MCF 10A (cell line): ENCODE data around the gene HTT. TPM values are rescaled to one million over a fixed set of nuclear protein-coding genes. Genes with fewer than 3 reads are reported as not detected.
A peak's percentile ranks its signal among the peaks of the same experiment; 100 is the strongest.

Source experiments
- Bru-seq: library from RNA; stranded (reverse); fragments of 400-500 nt; gene quantifications from one replicate; lab custom pipeline; 2021; lab: Mats Ljungman, UMichigan
- BruChase-seq, 2 experiments: library from RNA; stranded (reverse); fragments of 400-500 nt; gene quantifications; one replicate each; lab custom pipeline; 2021; lab: Mats Ljungman, UMichigan
- BruUV-seq: library from RNA; stranded (reverse); fragments of 400-500 nt; replicated peaks from 2 replicates; lab custom pipeline; 2021; lab: Mats Ljungman, UMichigan
- CTCF ChIA-PET: fragments of 300-600 bp; sonication (Branson Sonifier 250); formaldehyde crosslinking; extraction: SDS; loops from one replicate; lab custom pipeline; 2021; ENCODE audit warnings: antibody characterized with exemption, inconsistent platforms; lab: Yijun Ruan, JAX
- POLR2A ChIA-PET: fragments of 300-600, 350-650 bp; sonication (Branson Sonifier 250); formaldehyde crosslinking; extraction: SDS; loops from one replicate; lab custom pipeline; 2020; ENCODE audit warnings: antibody characterized with exemption, inconsistent platforms; lab: Yijun Ruan, JAX
- DNase-seq: peaks from one replicate; pipeline ENCODE4 v3.0.0-alpha.2; 2018; ENCODE audit not compliant: unreplicated experiment
- H3K27ac Mint-ChIP-seq: one replicate; pipeline ENCODE4 v1.8.0; 2022; ENCODE audit warnings: mild to moderate bottlenecking, low read depth, mixed read lengths; ENCODE audit not compliant: unreplicated experiment
- H3K27me3 Mint-ChIP-seq: one replicate; pipeline ENCODE4 v1.8.0; 2022; ENCODE audit warnings: mixed read lengths; ENCODE audit not compliant: insufficient read depth, unreplicated experiment
- H3K36me3 Mint-ChIP-seq: one replicate; pipeline ENCODE4 v1.8.0; 2022; ENCODE audit warnings: mild to moderate bottlenecking, moderate library complexity, mixed read lengths; ENCODE audit not compliant: insufficient read depth, unreplicated experiment
- H3K4me1 Mint-ChIP-seq: one replicate; pipeline ENCODE4 v1.8.0; 2022; ENCODE audit warnings: mixed read lengths; ENCODE audit not compliant: insufficient read depth, unreplicated experiment
- H3K4me3 Mint-ChIP-seq: one replicate; pipeline ENCODE4 v1.8.0; 2022; ENCODE audit warnings: mild to moderate bottlenecking, moderate library complexity, mixed read lengths; ENCODE audit not compliant: unreplicated experiment
- H3K9me3 Mint-ChIP-seq: one replicate; pipeline ENCODE4 v1.8.0; 2022; ENCODE audit warnings: mixed read lengths; ENCODE audit not compliant: unreplicated experiment
- CTCF ChIP-seq: fragments of 200-600 bp; IDR thresholded peaks from one replicate; pipeline ENCODE4 v1.8.0; 2022; ENCODE audit warnings: antibody characterized with exemption, mild to moderate bottlenecking; ENCODE audit not compliant: unreplicated experiment
- intact Hi-C: fragments of 100-400 bp; cut with micrococcal nuclease; formaldehyde crosslinking; loops from 2 replicates; pipeline ENCODE4 v1.14.1; 2022
- long read RNA-seq: library from polyadenylated mRNA; stranded (forward); transcript quantifications from one replicate; pipeline ENCODE4 v2.0.0, GENCODE V29; 2022
- total RNA-seq: library from RNA; stranded (reverse); gene quantifications from 2 replicates; pipeline ENCODE4 v1.2.3, GENCODE V29; 2022

HTT gene
- total RNA-seq (47.4 and 54.4 TPM in 2 replicates), Bru-seq, nascent RNA (percentile 71 among the genes with signal in this experiment), BruChase-seq, experiment 1, labeled RNA remaining after a 6-hour chase (percentile 74 among the genes with signal in this experiment), BruChase-seq, experiment 2, labeled RNA remaining after a 2-hour chase (percentile 72 among the genes with signal in this experiment)
- long read RNA-seq, partial matches to known transcripts, result 14 of 21 reads
- long read RNA-seq, other reads (novel, unspliced or antisense), result 7 of 21 reads

GRCh38 chr4:3074078-3074845 is at the start of gene HTT, which contains the start of gene HTT-AS:
Gene HTT, plus strand, starts transcription at chr4:3074681. Its CDS starts 145 bp downstream, at chr4:3074826.
Gene HTT-AS, minus strand, starts transcription at chr4:3074538.
- no peaks in the 10 kb centered on the region for H3K27me3 Mint-ChIP-seq
- H3K4me3 Mint-ChIP-seq, result peak within 1 kb of the TSS; percentile 86
- intact Hi-C loops, result no loop called here
- no peaks in the 10 kb centered on the region for H3K9me3 Mint-ChIP-seq
- H3K27ac Mint-ChIP-seq, result peak within 1 kb of the TSS; percentile 87
- BruUV-seq, result no TSS peak
- DNase-seq, result peak; percentile 91
- CTCF ChIA-PET, result interaction anchor here (0.6 to 1.8 kb wide), 2 partner anchors 48 to 349 kb away, joined by 4 to 5 read pairs; no protein-coding TSS in a partner anchor
- no peak for TF ChIP-seq CTCF
- peaks cover 12% of the 10 kb centered on the region for H3K4me1 Mint-ChIP-seq
- peaks cover 7% of the 10 kb centered on the region for H3K36me3 Mint-ChIP-seq
- POLR2A ChIA-PET, result interaction anchor here (0.6 to 2.9 kb wide), 7 partner anchors 21 to 882 kb away, joined by 3 to 14 read pairs (median 4); partner anchors contain the start of genes GRK4 and NOP14

GRCh38 chr4:3025881-3026280 is 48.6 kb upstream of the HTT start:
- CTCF ChIA-PET, result interaction anchor here (0.7 kb wide), 1 partner anchor 21 kb away, joined by 3 read pairs; no protein-coding TSS in a partner anchor
- H3K27me3 Mint-ChIP-seq, result no peaks in the 10 kb centered on the region

GRCh38 chr4:3026540-3026939 is 47.9 kb upstream of the HTT start:
- CTCF ChIA-PET, result no interaction called here
- Mint-ChIP-seq H3K36me3 (no peaks in the 10 kb centered on the region), H3K4me3 (no peak overlapping the region), H3K27ac (no peak overlapping the region), H3K27me3 (no peaks in the 10 kb centered on the region), H3K9me3 (peaks cover 8% of the 10 kb centered on the region), H3K4me1 (peaks cover 11% of the 10 kb centered on the region)
- no peak for TF ChIP-seq CTCF
- BruUV-seq, result no TSS peak
- POLR2A ChIA-PET, result interaction anchor here (0.6 kb wide), 1 partner anchor 171 kb away, joined by 3 read pairs; no protein-coding TSS in a partner anchor
- no peak for DNase-seq
- intact Hi-C loops, result no loop called here

More at GRCh38 chr4:3025881-3026280, 48.6 kb upstream of the HTT start:
- BruUV-seq, result no TSS peak
- no peak for TF ChIP-seq CTCF
- H3K9me3 Mint-ChIP-seq, result peaks cover 8% of the 10 kb centered on the region
- H3K4me3 Mint-ChIP-seq, result no peak overlapping the region
- peaks cover 4% of the 10 kb centered on the region for H3K4me1 Mint-ChIP-seq
- H3K36me3 Mint-ChIP-seq, result no peaks in the 10 kb centered on the region
- no peak overlapping the region for H3K27ac Mint-ChIP-seq
- DNase-seq, result no peak
- POLR2A ChIA-PET, result no interaction called here
- intact Hi-C loops, result no loop called here

- H3K4me1 Mint-ChIP-seq, result peaks cover 13% of the 10 kb centered on the region
- no peak overlapping the region for H3K4me3 Mint-ChIP-seq
- H3K9me3 Mint-ChIP-seq, result no peaks in the 10 kb centered on the region
- no peak for TF ChIP-seq CTCF
- intact Hi-C loops, result no loop called here
- H3K36me3 Mint-ChIP-seq, result no peaks in the 10 kb centered on the region
- no peak overlapping the region for H3K27ac Mint-ChIP-seq
- H3K27me3 Mint-ChIP-seq, result no peaks in the 10 kb centered on the region
- DNase-seq, result no peak
- ChIA-PET POLR2A (no interaction called here), CTCF (no interaction called here)
- BruUV-seq, result no TSS peak
Observed at GRCh38 chr4:3029464-3029863, 45.0 kb upstream of the HTT start.
